ENCODE results near the gene HSF4.

HSF4 gene

GRCh38 chr16:67181346-67181745, 16.8 kb downstream of the HSF4 start:
- no peak overlapping the region for H3K4me3 ChIP-seq (ENCODE audit: low read depth, low read length)
- no peak for TF ChIP-seq CTCF (IDR thresholded peaks at IDR 0.05; ENCODE audit: low read depth, low read length, missing control alignments)
- no peak for DNase-seq (ENCODE audit: low read depth)

- no peak for TF ChIP-seq CTCF (IDR thresholded peaks at IDR 0.05; ENCODE audit: low read depth, low read length, missing control alignments)
- H3K4me3 ChIP-seq (ENCODE audit: low read depth, low read length) = peak overlapping the region; percentile 84; the same call in 1 of the 2 replicates
- no peak for DNase-seq (ENCODE audit: low read depth)
Measured at GRCh38 chr16:67182288-67182687, 17.7 kb downstream of the HSF4 start.

GRCh38 chr16:67183284-67183626, 18.7 kb downstream of the HSF4 start:
- DNase-seq (ENCODE audit: low read depth) = no peak
- H3K4me3 ChIP-seq (ENCODE audit: low read depth, low read length) = peak overlapping the region; percentile 84
- no peak for TF ChIP-seq CTCF (IDR thresholded peaks at IDR 0.05; ENCODE audit: low read depth, low read length, missing control alignments)

GRCh38 chr16:67183627-67184452, 19.3 kb downstream of the HSF4 start, which contains the start of gene MATCAP1:
Gene MATCAP1 (minus strand): TSS chr16:67183963. CDS start chr16:67180610, 3,353 bp downstream.
- TF ChIP-seq CTCF (IDR thresholded peaks at IDR 0.05; ENCODE audit: low read depth, low read length, missing control alignments) = no peak
- peak within 1 kb of the TSS; percentile 84 for H3K4me3 ChIP-seq (ENCODE audit: low read depth, low read length)

GRCh38 chr16:67184453-67184994, 20.0 kb downstream of the HSF4 start:
- no peak for TF ChIP-seq CTCF (IDR thresholded peaks at IDR 0.05; ENCODE audit: low read depth, low read length, missing control alignments)
- H3K4me3 ChIP-seq (ENCODE audit: low read depth, low read length) = peak overlapping the region; percentile 84
- no peak for DNase-seq (ENCODE audit: low read depth)

More at GRCh38 chr16:67183627-67184452, 19.3 kb downstream of the HSF4 start, which contains the start of gene MATCAP1:
- peak; percentile 96 for DNase-seq (ENCODE audit: low read depth)

GRCh38 chr16:67184995-67185650, 20.6 kb downstream of the HSF4 start:
- H3K4me3 ChIP-seq (ENCODE audit: low read depth, low read length) = no peak overlapping the region
- no peak for DNase-seq (ENCODE audit: low read depth)
- peak; percentile 89 for TF ChIP-seq CTCF (IDR thresholded peaks at IDR 0.05; ENCODE audit: low read depth, low read length, missing control alignments)

Measured in GM12864 (cell line).